A172 (cell line): ENCODE results near the gene HIVEP1. TPM values are rescaled to one million over a fixed set of nuclear protein-coding genes. Genes with fewer than 3 reads are reported as not detected.
A peak's percentile ranks its signal among the peaks of the same experiment; 100 is the strongest.

ENCODE experiments used
- DNase-seq: peaks from one replicate; pipeline ENCODE4 v3.0.0-alpha.2; 2015; ENCODE audit warnings: low spot score
- total RNA-seq: library from RNA; depleted of rRNA; stranded (reverse); fragments of >200 nt; shearing (Covaris generic); gene quantifications from 2 replicates; pipeline ENCODE4 v1.2.3, GENCODE V29; 2014; rRNA removed

HIVEP1 gene
- total RNA-seq = 18.9 and 32.2 TPM in 2 replicates

DNA sequence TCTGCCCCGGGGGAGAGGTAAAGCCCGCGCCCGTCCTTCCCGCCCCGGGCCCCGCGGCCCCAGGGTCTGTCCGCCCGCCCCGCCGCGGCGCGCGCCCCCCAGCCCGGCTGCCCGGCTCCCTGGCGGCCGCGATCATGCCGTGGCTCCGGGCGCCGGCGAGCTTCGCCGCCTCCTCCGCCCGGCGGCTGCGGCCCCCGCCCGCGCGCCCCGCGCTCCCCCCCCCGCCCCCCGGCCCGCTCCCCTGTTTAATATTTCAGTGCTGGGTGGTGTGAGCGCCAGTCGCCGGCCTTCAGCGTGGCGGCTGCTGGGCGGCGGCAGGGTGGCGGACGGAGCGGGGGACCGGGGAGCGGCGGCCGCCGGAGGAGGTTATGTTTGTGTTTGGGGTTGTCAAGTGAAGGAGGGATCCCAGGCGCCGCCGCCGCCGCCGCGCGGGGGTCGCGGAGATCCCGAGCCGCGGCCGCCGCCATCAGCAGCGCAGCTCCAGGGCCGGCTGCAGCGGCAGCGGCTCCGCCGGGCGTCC is at the start of gene HIVEP1:
TSS of gene HIVEP1 (plus strand) at position 275 of the 520 bp plus-strand sequence. CDS start 3,317 bp downstream, outside the sequence.
- DNase-seq = no peak

DNA sequence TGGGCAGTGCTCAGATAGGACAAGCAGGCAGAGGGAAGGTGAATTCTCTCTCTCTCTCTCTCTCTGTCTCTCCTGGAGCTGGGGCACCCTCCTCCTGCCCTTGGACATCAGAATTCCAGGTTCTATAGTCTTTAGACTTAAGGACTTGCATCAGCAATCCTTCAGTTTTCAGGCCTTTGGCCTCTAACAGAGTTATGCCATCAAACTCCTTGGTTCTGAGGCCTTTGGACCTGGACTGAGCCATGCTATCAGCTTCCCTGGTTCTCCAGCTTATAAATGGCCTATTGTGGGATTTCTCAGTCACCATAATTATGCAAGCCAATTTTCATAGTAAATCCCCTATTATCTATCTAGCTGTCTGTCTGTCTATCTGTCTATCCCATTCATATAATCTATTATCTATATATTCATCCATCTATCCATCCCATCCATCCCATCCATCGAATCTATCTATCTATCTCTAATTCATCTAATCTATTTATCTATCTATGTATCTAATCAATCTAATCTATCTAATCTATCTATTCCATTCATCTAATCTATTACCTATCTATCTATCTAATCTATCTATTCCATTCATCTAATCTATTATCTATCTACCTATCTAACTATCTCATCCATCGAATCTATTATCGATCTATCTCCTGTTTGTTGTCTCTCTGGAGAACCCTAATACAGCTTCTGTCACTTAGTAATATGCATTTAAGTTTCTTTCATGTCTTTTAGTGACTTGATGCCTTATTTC is 48.2 kb upstream of the HIVEP1 start:
- no peak for DNase-seq

DNA sequence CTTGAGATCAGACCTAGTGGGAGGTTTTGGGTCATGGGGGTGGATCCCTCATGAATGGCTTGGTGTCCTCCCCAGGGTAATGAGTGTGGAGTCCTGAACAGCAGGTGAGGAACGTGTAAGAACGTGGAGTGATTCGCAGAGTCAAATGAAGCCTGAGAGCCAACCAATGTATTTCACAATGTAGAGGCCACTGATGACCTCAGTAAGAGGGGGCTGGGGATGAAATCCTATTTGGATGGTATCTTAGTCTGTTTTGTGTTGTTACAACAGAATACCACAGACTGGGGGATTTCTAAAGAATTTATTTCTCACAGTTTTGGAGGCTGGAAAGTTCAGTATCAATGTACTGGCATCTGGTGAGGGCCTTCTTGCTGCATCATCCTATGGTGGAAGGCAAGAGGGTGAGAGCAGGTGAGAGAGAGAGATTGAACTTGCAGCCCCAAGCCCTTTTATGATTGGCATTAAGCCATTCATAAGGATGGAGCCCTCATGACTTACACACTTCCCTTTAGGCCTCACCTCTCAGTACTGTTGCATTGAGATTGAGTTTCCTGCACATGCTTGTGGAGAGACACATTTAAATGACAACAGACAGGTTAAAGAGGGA is 47.3 kb upstream of the HIVEP1 start:
- DNase-seq = no peak

DNA sequence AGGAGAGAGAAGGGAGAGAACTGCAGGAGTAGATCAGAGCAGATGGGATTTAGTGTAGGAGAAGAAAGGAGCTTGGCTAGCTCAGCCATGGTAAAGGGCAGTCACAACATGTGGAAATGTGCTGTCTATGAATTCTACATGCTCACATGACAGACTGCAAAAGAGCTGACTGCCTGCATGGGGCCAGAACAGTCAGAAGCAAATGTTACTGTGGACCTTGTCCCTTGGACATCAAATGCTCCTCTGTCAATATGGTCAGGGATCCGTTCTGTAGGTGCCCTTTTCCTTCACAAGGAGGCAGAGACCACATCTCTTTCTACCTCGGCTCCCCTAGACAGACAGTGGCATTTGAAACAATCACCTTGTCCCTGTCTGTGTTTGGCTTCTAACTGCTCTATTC is 46.6 kb upstream of the HIVEP1 start:
- DNase-seq = no peak

DNA sequence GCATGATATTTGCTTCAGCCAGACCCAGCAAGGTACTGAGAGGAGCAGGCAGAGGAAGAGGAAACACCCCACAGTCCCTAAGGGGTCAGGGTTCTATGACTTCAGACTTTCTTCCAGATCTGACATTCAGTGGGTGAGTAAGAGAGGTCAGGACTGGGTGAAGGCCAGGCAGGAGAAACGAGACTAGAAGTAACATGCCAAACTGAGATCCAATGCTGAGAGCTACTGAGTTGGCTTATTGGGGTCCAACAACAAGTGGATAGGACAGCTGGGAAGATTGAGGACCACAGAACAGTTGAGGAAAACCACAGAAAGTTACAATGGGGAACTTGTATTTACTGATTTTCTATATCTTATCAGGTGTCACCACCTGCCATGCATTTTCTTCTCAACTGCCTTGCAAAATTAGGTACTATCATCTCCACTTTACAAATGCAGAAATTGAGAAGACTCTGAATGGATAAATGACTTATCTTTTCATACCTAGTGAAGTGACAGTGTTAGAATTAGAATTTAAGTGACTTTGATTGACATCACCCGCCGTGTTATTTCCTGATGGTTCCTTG is 43.8 kb upstream of the HIVEP1 start:
- DNase-seq = no peak

DNA sequence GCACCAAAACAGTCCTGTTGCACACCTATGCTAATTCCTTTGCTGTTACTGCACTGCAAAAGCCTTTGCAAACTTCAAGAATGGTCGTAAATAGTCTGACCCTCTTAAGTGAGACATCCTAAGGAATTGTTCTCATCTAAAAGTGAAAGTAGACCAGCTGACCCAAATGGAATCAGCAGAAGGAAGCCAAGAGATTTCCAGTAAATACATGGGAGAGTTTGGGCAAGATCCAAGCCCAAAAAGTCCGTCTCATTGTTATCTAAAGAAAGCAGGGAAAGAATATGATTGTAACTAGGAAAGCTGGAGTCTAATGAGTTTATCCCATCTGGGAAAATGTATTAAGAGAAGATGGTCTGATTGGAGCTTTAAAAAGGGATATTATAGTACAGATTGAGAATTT is 43.0 kb upstream of the HIVEP1 start:
- no peak for DNase-seq

DNA sequence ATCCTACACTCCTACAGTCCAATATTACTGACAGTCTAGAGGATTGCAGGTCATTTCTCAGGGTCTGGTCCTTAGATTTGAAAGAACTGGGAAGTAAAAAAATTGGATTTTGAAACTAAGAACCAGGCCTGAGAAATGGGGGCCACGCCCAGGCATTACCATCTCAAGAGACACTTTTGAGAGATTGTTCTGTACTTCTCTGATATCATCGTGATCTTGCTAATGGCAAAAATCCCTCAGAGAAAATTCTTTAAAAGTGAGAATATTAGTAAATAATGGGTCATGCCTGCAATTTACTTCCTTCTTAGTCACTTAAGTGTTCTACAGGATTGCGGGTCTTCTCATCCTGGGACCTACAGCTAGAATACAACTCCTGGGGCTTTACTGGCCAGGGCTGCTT is 42.0 kb upstream of the HIVEP1 start:
- DNase-seq = no peak

DNA sequence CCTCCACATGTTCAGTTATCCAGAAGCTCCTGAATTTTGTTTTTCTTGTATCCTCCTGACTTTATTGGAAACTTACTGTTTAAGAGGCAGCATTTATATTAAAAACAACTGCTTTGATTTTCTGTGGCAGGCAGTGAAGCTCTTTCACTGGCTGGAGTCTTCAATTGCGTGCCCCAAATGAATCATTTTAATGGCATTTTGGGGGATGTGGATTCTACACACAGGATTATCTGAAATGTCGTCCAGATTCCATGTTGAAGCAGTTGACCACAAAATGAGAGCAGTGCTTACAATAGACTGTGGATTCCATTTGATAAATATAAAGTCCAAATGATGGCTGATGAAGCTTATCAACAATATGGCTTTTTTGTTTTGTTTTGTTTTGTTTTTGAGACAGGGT is 41.0 kb upstream of the HIVEP1 start:
- peak; percentile 67 for DNase-seq

DNA sequence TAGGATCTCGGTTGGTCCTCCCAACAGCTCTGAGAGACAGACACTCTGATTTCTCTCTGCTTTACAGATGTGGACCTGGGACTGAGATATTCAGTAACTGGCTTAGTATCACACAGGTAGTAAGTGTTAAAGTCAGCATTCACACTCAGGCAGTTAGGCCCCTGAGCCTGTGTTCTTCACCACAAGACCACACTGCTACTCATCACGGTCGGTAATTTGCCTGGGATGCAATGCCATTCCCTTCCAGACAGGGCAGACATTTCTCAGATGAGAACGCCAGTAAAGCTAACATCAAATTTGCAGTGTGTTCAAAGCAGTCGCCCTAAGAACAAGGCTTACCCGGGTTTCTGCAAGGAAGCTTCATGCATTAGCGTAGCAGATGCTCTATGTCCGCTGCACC is 39.8 kb upstream of the HIVEP1 start:
- no peak for DNase-seq

DNA sequence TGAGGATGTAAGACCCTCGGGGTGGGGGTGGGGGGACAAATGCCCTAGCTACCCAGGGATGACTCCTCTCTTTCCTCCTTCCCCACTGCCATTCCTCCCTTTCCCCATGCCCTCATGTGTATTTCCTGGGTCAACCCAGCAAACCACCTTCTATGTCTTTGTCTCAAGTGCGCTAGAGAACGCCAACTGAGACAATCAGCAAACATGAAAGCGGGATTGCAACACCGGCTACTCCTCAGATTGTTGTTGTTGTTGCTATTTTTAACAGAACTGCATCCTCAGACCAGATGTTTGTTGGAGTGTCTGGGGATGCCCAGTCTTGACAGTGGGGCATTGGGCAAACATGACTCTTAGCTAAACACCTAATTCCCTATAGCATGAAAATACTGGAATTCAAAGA is 39.3 kb upstream of the HIVEP1 start:
- no peak for DNase-seq

DNA sequence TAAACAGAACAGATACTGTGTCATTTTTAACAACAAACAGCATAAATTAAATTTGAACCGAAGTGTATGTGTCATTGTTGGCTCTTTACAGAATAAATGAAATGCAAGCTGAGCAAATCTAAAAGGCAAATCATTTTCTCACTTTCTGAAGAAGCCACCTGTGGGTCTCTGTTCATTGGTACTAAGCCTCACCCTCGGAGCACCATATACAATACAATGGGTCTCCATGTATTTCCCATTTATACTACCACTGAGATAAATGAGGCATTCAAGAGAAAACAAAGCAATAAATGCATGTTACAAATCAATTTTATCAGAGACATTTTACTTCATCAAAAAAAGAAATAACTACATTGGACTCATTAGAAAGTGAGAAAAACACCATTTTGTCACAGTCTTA is 38.9 kb upstream of the HIVEP1 start:
- DNase-seq = no peak

DNA sequence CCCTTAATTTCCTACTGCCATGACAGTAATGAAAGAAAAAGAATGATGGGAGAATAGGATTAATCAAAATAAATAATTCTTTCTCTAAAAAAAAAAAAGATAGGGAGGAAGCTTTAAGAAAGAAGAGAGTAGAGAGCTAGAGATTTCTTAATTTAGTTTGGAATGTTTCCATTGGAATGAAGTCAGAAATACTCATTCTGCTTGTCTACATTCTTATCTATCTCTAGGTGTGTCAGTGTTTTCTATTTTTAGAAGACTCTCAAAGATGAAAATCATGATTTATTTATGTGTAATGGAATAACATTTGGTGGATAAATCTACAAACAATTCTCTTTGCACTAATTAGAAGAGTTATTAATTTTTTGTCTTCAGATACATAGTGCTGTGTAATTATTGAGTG is 38.0 kb upstream of the HIVEP1 start:
- DNase-seq = peak; percentile 73

DNA sequence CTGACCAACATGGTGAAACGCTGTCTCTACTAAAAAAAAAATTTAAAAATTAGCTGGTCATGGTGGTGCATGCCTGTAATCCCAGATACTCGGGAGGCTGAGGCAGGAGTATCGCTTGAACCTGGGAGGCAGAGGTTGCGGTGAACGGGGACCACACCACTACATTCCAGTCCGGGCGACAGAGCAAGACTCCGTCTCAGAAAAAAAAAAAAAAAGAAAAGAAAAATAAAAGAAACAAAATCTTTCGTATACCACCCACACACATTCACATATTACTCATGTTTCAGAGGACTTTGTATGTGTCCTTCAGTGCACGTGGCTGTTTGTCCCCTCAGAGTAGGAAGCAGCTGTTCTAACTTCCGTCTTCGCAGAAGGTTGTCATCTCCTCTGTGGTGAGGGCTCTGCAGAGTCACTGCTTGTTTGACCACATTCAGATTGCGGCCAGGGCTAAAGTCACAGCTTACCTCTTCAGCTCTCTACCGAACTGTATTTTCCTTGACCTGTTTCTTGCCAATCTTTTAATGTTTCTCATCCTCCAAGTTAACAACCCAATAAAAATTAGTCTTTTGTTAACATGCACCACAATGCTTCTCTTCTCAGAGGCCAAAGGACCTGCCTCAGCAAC is 36.6 kb upstream of the HIVEP1 start:
- DNase-seq = no peak

DNA sequence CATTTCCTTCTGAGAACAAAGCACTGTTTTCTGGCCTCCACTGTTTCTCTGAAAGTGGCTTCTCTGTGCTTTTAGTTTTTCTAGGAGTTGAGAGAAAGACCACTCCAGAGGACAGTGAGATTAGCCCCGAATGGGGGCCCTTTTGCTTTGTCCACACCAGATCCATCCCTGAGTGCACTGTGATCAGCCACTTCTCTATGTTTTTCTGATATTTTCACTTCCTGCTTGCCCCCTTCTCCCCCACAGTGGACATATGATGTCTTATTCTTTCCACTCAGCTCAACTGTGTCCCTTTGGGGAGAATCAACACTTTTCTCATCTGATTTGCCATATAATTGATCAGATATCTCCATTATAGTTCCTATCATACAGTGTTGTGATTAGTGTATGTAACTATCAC is 35.6 kb upstream of the HIVEP1 start:
- no peak for DNase-seq

DNA sequence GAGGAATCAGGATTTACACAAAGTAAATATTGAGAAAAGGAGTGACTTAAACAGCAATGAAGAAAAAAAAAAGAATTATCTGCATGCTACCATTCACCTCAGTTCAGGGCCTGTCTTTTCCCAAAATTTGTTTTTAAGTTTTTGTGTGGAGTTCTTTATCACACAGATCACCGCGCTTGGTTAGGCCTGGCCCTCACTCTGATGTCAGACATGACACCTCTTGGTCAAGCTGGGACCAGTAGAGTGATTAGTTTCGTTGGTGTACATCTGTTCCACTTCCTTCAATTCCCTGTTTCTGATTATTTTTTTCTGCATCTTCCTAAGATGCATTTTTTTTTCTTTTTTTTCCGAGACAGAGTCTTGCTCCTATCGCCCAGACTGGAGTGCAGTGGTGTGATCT is 34.9 kb upstream of the HIVEP1 start:
- DNase-seq = no peak

DNA sequence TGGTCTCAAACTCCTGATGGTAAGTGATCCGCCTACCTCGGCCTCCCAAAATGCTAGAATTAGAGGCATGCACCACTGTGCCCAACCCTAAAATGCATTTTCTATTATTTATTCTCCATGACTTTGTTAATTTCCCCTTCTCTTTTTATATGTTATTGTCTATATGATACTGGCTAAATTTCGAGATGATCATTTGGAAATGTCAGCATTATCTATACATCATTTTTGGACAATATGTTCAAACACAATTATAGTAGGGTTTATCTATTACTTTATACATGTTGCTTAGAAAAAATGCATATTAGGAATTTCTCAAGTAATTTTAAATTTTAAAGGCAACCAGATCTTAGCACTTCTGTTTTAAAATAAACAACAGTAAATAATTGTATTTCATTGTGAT is 34.4 kb upstream of the HIVEP1 start:
- no peak for DNase-seq

DNA sequence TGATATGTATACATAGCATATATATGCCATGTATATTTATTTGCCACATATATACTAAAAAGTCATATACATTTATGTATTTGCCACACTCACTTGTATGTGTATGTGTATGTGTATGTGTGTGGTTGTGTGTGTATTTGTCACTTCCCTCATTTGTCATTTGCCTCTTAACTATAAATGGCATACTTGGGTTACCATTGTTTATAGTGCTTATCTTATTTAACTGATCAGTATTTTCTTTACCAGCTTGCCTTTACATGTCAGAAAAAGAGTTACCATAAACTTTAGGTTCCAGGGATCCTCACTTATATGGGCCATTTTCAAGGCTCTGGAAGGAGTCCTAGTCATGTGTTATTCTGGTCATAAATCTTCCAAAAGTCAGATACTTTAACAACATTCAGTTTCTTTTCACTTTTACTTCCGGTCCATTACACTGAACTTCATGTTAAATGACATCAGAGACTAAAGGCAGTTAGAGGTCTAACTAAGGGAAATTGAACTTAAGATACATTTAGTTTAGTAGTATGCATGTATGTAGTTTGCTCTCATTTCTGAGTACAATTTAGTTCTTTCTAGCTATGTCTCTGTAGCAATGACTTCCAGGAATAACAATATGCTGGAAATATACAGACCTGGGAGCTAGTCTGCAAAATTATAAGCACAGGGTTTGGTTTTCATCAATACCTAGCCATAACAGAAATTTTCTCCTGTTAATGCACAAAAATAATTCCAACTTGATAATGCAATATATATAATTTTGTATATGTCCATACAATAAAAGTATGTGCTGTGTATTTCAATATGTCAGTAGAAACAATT is 33.7 kb upstream of the HIVEP1 start:
- no peak for DNase-seq

DNA sequence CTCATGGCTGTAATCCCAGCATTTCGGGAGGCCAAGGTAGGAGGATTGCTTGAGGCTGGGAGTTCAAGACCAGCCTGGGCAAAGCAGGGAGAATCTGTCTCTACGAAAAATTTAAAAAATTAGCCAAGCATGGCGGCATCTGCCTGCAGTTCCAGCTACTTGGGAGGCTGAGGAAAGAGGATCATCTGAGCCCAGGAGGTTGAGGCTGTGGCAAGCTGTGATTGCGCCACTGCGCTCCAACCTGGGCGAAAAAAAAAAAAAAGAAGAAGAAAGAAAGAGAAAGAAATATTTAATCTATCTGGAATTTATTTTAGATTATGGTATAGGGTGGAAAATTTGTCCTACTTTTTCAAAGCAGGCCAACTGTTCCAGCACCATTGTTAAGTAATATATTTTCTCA is 32.2 kb upstream of the HIVEP1 start:
- no peak for DNase-seq

DNA sequence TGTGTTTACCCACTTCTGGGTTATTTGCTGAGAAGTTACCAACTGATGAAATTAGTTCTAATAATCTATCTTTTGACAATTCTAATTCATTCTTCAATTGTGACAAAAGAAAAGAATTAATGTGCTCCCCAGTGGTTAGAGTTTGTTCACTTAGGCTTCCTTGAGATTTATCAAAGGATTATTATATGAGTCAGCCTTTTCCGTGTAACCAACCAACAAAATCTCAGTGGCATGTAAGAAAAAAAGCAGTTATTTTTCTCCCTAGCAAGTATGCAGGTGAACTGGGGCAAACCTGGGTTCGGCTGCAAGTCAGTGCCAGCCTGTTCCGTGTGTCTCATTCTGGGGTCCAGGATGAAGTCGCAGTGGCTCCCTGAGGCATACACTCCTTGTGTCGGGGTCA is 28.8 kb upstream of the HIVEP1 start:
- DNase-seq = no peak

DNA sequence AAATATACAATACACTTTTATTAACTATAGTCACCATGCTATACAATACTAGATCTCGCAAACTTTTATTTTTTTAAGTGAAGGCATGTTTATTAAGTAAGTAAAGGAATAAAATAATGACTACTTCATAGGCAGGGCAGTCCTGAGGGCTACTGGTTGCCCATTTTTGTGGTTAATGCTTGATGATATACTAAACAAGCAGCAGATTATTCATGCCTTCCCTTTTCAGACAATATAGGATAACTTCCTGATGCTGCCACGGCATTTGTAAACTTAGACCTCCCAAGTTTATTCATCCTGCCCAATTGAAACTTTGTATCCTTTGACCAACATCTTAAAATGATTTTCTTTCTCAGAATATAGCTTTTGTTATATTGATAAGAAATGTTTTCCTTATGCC is 24.7 kb upstream of the HIVEP1 start:
- no peak for DNase-seq

DNA sequence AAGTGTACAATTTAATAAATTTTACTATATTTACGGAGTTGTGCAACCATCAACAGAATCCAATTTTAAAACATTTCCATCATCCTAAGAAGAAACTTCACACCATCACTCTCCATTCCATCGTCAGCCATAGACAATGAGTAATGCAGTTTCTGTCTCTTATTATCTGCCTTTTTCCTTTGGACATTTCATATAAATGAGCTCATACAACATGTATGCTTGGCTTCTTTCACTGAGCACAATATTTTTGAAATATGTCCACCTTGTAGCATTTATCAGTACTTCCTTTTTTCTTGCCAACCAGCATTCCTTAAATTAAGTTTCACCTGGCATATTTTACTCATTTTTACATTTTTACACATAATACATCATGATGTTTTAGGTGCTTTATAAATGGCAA is 22.7 kb upstream of the HIVEP1 start:
- no peak for DNase-seq

DNA sequence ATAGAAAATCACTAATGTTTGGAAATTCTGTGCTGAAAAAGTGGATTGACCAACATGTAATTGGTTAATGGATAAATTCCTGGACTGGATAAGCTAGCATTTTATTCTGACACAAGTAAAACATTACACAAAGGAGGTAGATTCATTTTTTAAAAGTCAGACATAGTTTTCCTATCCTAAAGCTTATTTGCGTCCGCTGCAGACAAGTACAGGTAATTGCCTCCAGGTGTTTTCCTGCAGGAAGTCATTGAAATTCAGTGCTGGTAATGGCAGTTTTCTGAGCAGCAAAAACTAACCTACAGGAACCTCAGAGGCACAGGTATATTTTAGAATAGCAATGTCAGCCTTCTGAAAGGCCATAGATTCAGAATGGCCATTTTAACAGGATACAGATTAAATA is 20.0 kb upstream of the HIVEP1 start:
- no peak for DNase-seq
